ENCODE data around the gene ZNF799. TPM values are rescaled to one million over a fixed set of nuclear protein-coding genes. Genes with fewer than 3 reads are reported as not detected.

The ZNF799 gene
- total RNA-seq, 1 donor from 2014 or later: 3.7 TPM

- intact Hi-C loops (cut with micrococcal nuclease): loop anchor here (5.0 to 10.0 kb wide), 2 partner anchors 78 to 160 kb away; partner anchors contain the start of gene ZNF443
Observed at GRCh38 chr19:12364391-12365235, 36.5 kb downstream of the ZNF799 start.

DNA sequence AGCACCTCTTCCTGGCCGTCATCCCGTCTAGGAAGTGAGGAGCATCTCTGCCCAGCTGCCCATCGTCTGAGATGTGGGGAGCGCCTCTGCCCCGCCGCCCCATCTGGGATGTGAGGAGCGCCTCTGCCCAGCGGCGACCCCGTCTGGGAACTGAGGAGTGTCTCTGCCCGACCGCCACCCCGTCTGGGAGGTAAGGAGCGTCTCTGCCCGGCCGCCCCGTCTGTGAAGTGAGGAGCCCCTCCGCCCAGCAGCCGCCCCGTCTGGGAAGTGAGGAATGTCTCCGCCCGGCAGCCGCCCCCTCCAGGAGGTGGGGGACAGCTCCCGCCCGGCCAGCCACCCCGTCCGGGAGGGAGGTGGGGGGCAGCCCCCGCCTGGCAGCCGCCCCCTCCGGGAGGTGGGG, 38.8 kb downstream of the ZNF799 start:
- intact Hi-C loops (cut with micrococcal nuclease): loop anchor here (10.0 kb wide), 1 partner anchor 157 kb away; no protein-coding TSS in a partner anchor

DNA sequence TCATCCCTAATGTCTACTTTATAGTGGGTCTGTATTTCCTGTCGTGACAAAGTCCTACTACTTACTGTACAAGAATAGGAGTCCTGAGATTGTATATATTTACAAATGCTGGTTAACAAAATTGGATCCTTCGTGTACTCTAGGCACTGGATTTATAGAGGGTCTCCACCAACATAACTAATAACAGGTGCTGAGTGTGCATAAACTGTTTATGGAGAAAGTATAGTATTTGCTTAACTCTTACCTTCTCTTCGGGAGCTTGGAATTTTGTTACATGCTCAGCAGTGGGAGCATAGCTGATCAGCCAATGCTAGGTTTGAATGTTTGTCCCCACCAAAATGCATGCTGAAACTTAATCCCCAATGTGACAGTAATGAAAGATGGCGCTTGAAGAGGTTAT, 47.7 kb downstream of the ZNF799 start:
- intact Hi-C loops (cut with micrococcal nuclease): no loop called here

DNA sequence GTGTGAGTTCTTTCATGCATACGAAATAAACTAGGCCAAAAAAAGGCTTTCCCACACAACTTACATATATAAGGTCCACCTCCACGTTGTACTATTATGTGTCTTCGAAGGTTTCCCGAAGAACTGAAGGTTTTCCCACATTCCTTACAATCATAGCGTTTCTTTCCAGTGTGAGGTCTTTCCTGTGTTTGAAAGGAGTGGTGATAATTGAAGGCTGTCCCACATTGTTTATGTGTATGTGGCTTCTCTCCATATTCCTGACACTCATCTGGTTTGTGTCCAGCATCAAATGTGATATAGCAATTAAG, 50.2 kb downstream of the ZNF799 start:
- intact Hi-C loops (cut with micrococcal nuclease): no loop called here

DNA sequence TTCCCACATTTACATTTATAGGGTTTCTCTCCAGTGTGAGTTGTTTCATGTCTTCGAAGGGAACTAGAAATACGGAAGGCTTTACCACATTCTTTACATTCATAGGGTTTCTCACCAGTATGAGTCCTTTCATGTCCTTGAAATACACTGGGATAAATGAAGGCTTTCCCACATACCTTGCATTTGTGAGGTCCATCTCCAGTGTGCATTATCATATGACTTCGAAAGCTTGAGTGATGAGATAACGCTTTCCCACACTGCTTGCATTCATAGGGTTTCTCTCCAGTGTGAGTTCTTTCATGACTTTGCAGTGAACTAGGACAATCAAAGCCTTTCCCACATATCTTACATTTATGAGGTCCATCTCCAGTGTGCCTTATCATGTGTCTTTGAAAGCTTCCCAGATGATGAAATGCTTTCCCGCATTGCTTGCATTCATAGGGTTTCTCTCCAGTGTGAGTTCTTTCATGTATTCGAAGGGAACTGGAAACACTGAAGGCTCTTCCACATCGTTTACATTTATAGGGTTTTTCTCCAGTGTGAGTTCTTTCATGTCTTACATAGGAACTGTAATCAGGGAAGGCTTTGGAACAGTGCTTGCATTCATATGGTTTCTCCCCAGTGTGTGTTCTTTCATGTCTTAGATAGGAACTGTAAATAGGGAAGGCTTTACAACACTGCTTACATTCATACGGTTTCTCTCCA, 50.7 kb downstream of the ZNF799 start:
- intact Hi-C loops (cut with micrococcal nuclease): no loop called here

DNA sequence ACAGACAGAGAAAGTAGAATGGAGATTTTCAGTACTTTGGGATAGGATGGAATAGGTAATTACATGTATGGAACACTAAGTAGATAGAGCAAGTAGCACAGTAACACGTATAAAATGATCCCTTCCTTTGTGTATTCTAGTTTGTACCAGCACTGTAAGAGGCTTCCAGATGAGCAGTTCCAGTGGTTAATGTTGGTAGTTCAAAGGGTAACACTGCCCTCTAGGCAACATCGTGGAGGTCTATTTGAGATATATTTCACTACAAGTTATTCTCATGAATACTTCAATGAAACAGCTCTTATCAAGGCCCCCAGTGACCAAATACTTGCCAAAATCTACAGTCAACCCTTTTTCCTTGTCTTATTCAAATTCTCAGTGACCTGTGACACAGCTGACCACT, 54.2 kb downstream of the ZNF799 start:
- intact Hi-C loops (cut with micrococcal nuclease): no loop called here

DNA sequence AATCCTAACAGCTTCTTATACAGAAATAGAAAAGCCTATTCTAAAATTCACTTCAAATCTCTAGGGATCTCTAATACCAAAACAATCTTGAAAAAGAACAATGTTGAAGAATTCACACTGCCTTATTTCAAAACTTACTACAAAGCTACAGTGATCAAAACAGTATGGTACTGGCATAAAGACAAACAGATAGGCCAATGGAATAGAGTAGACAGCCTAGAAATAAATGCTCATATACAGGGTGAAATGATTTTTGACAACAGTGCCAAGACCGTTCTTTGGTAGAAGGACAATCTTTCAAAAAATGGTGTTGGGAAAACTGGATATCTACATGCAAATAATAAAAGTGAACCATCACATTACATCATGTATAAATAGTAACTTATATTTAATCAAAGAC, 55.9 kb downstream of the ZNF799 start:
- intact Hi-C loops (cut with micrococcal nuclease): no loop called here

Other genes starting within 250 kb of the ZNF799 start
- 4.2 and 5.0 TPM in 2 replicates for gene ZNF625, start 244.5 kb downstream of the ZNF799 start, total RNA-seq
- gene ZNF136, start 238.2 kb downstream of the ZNF799 start, total RNA-seq: 13.2 and 13.3 TPM in 2 replicates
- gene ZNF44, start 106.4 kb downstream of the ZNF799 start, total RNA-seq: 16.0 and 16.2 TPM in 2 replicates
- 2.4 and 2.5 TPM in 2 replicates for gene ZNF563, start 67.6 kb downstream of the ZNF799 start, total RNA-seq
- 0.25 and 0.27 TPM in 2 replicates for gene ZNF442, start 35.6 kb downstream of the ZNF799 start, total RNA-seq
- 4.9 and 5.0 TPM in 2 replicates for gene ZNF443, start 39.8 kb upstream of the ZNF799 start, total RNA-seq
- gene ZNF709, start 83.5 kb upstream of the ZNF799 start, total RNA-seq: 1.2 and 1.9 TPM in 2 replicates
- 10.1 and 12.1 TPM in 2 replicates for gene ZNF564, start 150.2 kb upstream of the ZNF799 start, total RNA-seq
- 13.2 TPM in 2 replicates for gene ZNF490, start 209.5 kb upstream of the ZNF799 start, total RNA-seq
- 30.6 and 34.4 TPM in 2 replicates for gene ZNF791, start 209.6 kb upstream of the ZNF799 start, total RNA-seq

Data from T-helper 2 cell treated with Interferon-gamma antibody and Interleukin-4, amounts not matched to agents 100 ng/mL and 5 ng/mL, for 36 hours (primary cell).